DOHH2 (cell line): Measurements from ENCODE around the gene WDR89.

Experiments used
- H3F3A ChIP-seq: fragments of 200-600 bp; sonication (generic), shearing (Covaris generic); 2 replicates; pipeline ENCODE4 v1.6.0; 2016; ENCODE audit warnings: antibody characterized with exemption, mild to moderate bottlenecking; ENCODE audit not compliant: control insufficient read depth, insufficient read depth
- H3K27ac ChIP-seq: fragments of 200-600 bp; sonication (generic); 2 replicates; pipeline ENCODE4 v1.5.1; 2014; ENCODE audit warnings: low read depth, mild to moderate bottlenecking, low read length, moderate library complexity
- H3K27me3 ChIP-seq: fragments of 200-600 bp; sonication (generic); 2 replicates; pipeline ENCODE4 v1.6.1; 2014; ENCODE audit warnings: mild to moderate bottlenecking, low read length, mixed read lengths; ENCODE audit not compliant: control insufficient read depth
- H3K36me3 ChIP-seq: fragments of 200-600 bp; sonication (generic); 2 replicates; pipeline ENCODE4 v1.6.1; 2014; ENCODE audit warnings: mild to moderate bottlenecking, low read length, moderate library complexity, mixed read lengths; ENCODE audit not compliant: control insufficient read depth
- H3K4me1 ChIP-seq: fragments of 200-600 bp; sonication (generic); 2 replicates; pipeline ENCODE4 v1.6.1; 2014; ENCODE audit warnings: mild to moderate bottlenecking, low read length, mixed read lengths; ENCODE audit not compliant: control insufficient read depth
- H3K4me2 ChIP-seq: fragments of 200-600 bp; sonication (generic); 2 replicates; pipeline ENCODE4 v1.6.0; 2014; ENCODE audit warnings: mild to moderate bottlenecking, low read length, moderate library complexity
- H3K4me3 ChIP-seq: fragments of 200-600 bp; sonication (generic); 2 replicates; pipeline ENCODE4 v1.5.1; 2014; ENCODE audit warnings: mild to moderate bottlenecking, low read length, mixed read lengths
- H3K79me2 ChIP-seq: fragments of 200-600 bp; sonication (generic); 2 replicates; pipeline ENCODE4 v1.6.1; 2014; ENCODE audit warnings: mild to moderate bottlenecking, low read length, mixed read lengths; ENCODE audit not compliant: control insufficient read depth
- H3K9me2 ChIP-seq: fragments of 200-600 bp; sonication (generic); replicated peaks from 2 replicates; pipeline ENCODE4 v1.6.1; 2014; ENCODE audit warnings: mild to moderate bottlenecking, low read length, mixed read lengths; ENCODE audit not compliant: control insufficient read depth
- H3K9me3 ChIP-seq: fragments of 200-600 bp; sonication (generic); 2 replicates; pipeline ENCODE4 v1.6.1; 2014; ENCODE audit warnings: antibody characterized with exemption, low read length, mixed read lengths; ENCODE audit not compliant: control insufficient read depth, insufficient read depth
- H4K20me1 ChIP-seq: fragments of 200-600 bp; sonication (generic); 2 replicates; pipeline ENCODE4 v1.6.0; 2014; ENCODE audit warnings: low read depth, mild to moderate bottlenecking, antibody characterized with exemption, low read length, moderate library complexity; ENCODE audit not compliant: control insufficient read depth, insufficient read depth
- CTCF ChIP-seq: fragments of 200-600 bp; sonication (generic); IDR thresholded peaks from one replicate; pipeline ENCODE4 v1.5.1; 2014; ENCODE audit warnings: antibody characterized with exemption, mild to moderate bottlenecking, low read depth, low read length; ENCODE audit not compliant: poor library complexity, severe bottlenecking
- EZH2phosphoT487 ChIP-seq: fragments of 200-600 bp; sonication (generic); IDR thresholded peaks from 2 replicates; pipeline ENCODE4 v1.6.1; 2017; ENCODE audit warnings: borderline replicate concordance, mild to moderate bottlenecking, antibody characterized with exemption, low read length, moderate library complexity, mixed read lengths

The WDR89 gene

GRCh38 chr14:63563370-63564026 lies 78.2 kb downstream of the WDR89 start:
- Histone ChIP-seq H3K9me3 (no peaks in the 10 kb centered on the region), H3K36me3 (no peaks in the 10 kb centered on the region), H3K9me2 (no peaks in the 10 kb centered on the region), H4K20me1 (no peaks in the 10 kb centered on the region), H3K4me1 (no peaks in the 10 kb centered on the region), H3K27me3 (peaks cover 9% of the 10 kb centered on the region), H3K4me2 (no peak overlapping the region), H3K79me2 (no peaks in the 10 kb centered on the region), H3K27ac (no peak overlapping the region), H3K4me3 (no peak overlapping the region), H3F3A (no peaks in the 10 kb centered on the region)
- TF ChIP-seq EZH2phosphoT487: no peak

- H3K4me3 ChIP-seq: no peak overlapping the region
- no peaks in the 10 kb centered on the region for H3K9me2 ChIP-seq
- no peaks in the 10 kb centered on the region for H3F3A ChIP-seq
- no peaks in the 10 kb centered on the region for H3K36me3 ChIP-seq
- no peaks in the 10 kb centered on the region for H3K4me1 ChIP-seq
- no peak overlapping the region for H3K27ac ChIP-seq
- no peaks in the 10 kb centered on the region for H3K9me3 ChIP-seq
- H3K27me3 ChIP-seq: peaks cover 9% of the 10 kb centered on the region
- H4K20me1 ChIP-seq: no peaks in the 10 kb centered on the region
- no peaks in the 10 kb centered on the region for H3K79me2 ChIP-seq
- no peak overlapping the region for H3K4me2 ChIP-seq
- TF ChIP-seq EZH2phosphoT487 (no peak), CTCF (no peak)
Measured at GRCh38 chr14:63562405-63562804, 79.3 kb downstream of the WDR89 start.

GRCh38 chr14:63555572-63555971 lies 86.1 kb downstream of the WDR89 start:
- H3K9me2 ChIP-seq: no peaks in the 10 kb centered on the region
- H3K4me2 ChIP-seq: no peak overlapping the region
- no peaks in the 10 kb centered on the region for H3K27me3 ChIP-seq
- H4K20me1 ChIP-seq: no peaks in the 10 kb centered on the region
- no peak overlapping the region for H3K27ac ChIP-seq
- H3K9me3 ChIP-seq: no peaks in the 10 kb centered on the region
- no peaks in the 10 kb centered on the region for H3K79me2 ChIP-seq
- no peaks in the 10 kb centered on the region for H3F3A ChIP-seq
- H3K36me3 ChIP-seq: no peaks in the 10 kb centered on the region
- no peak for TF ChIP-seq CTCF
- TF ChIP-seq EZH2phosphoT487: no peak
- no peaks in the 10 kb centered on the region for H3K4me1 ChIP-seq
- no peak overlapping the region for H3K4me3 ChIP-seq

GRCh38 chr14:63551332-63551731 lies 90.3 kb downstream of the WDR89 start:
- no peaks in the 10 kb centered on the region for H3K36me3 ChIP-seq
- no peak overlapping the region for H3K4me2 ChIP-seq

More at GRCh38 chr14:63551332-63551731, 90.3 kb downstream of the WDR89 start:
- Histone ChIP-seq H3K9me2 (no peaks in the 10 kb centered on the region), H4K20me1 (no peaks in the 10 kb centered on the region), H3K9me3 (no peaks in the 10 kb centered on the region), H3K79me2 (no peaks in the 10 kb centered on the region), H3K4me1 (no peaks in the 10 kb centered on the region), H3F3A (no peaks in the 10 kb centered on the region), H3K27ac (no peak overlapping the region), H3K4me3 (no peak overlapping the region), H3K27me3 (no peaks in the 10 kb centered on the region)
- no peak for TF ChIP-seq EZH2phosphoT487
- TF ChIP-seq CTCF: no peak
